ENCODE results near the gene TUBA4B. TPM values are rescaled to one million over a fixed set of nuclear protein-coding genes. Genes with fewer than 3 reads are reported as not detected.

The TUBA4B gene
- total RNA-seq, 1 donor from 2014 or later, result 3.5 TPM

- Histone ChIP-seq H3K27ac (no peak overlapping the region), H3K36me3 (peaks cover 57% of the 10 kb centered on the region), H3K27me3 (ENCODE audit: low read depth) (no peaks in the 10 kb centered on the region), H3K4me1 (peaks cover 25% of the 10 kb centered on the region), H3K4me3 (no peak overlapping the region), H3K9me3 (no peaks in the 10 kb centered on the region)
- TF ChIP-seq CTCF (IDR thresholded peaks at IDR 0.05), result no peak
- DNase-seq, result no peak
- intact Hi-C loops (cut with DNase I), result no loop called here
- ATAC-seq, result no peak
Observed at GRCh38 chr2:219281588-219281987, 28.5 kb downstream of the TUBA4B start.

GRCh38 chr2:219282375-219282774, 29.3 kb downstream of the TUBA4B start:
- H3K4me1 ChIP-seq, result peaks cover 25% of the 10 kb centered on the region
- ATAC-seq, result no peak
- H3K27ac ChIP-seq, result no peak overlapping the region
- TF ChIP-seq CTCF (IDR thresholded peaks at IDR 0.05), result no peak
- intact Hi-C loops (cut with DNase I), result no loop called here
- no peak for DNase-seq
- H3K27me3 ChIP-seq (ENCODE audit: low read depth), result no peaks in the 10 kb centered on the region
- H3K36me3 ChIP-seq, result peaks cover 61% of the 10 kb centered on the region
- no peak overlapping the region for H3K4me3 ChIP-seq
- no peaks in the 10 kb centered on the region for H3K9me3 ChIP-seq

GRCh38 chr2:219282943-219283581, 30.0 kb downstream of the TUBA4B start:
- H3K4me3 ChIP-seq, result no peak overlapping the region
- H3K4me1 ChIP-seq, result peaks cover 19% of the 10 kb centered on the region
- H3K27ac ChIP-seq, result no peak overlapping the region
- no peak for TF ChIP-seq CTCF (IDR thresholded peaks at IDR 0.05)
- ATAC-seq (no peak), DNase-seq (no peak)
- intact Hi-C loops (cut with DNase I), result no loop called here
- no peaks in the 10 kb centered on the region for H3K9me3 ChIP-seq
- H3K36me3 ChIP-seq, result peaks cover 61% of the 10 kb centered on the region
- no peaks in the 10 kb centered on the region for H3K27me3 ChIP-seq (ENCODE audit: low read depth)

DNA sequence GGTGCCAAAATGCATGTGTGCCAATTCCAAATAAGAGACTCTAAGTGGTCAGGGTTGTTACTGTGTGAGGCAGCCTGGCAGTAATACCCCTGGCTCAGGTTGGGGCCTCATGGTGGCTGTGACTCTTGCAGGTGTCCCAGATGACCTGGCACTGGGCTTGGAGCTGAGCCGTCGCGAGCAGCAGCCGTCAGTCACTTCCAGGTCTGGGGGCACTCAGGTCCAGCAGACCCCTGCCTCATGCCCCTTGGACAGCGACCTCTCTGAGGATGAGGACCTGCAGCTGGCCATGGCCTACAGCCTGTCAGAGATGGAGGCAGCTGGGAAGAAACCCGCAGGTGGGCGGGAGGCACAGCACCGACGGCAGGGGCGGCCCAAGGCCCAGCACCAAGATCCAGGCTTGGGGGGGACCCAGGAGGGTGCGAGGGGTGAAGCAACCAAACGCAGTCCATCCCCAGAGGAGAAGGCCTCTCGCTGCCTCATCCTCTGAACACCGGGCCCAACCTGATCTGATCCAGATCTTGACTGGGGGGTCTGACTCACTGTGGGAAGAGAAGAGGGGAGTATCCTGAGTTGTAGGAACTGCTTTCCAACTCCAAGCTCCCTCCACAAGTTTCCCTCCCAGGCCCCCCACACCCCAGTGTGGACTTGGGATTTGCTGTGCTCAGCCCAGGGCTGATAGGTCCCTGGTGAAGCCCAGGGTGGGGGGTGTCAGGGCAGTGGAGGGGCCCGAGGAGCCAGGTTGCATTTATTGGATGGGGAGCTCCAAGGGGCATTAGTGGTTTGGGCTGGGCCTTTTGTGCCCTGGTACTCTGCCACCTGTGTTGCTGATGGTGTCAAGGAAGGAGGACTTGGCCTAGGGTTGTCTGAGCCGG, 31.7 kb downstream of the TUBA4B start:
- Histone ChIP-seq H3K27ac (no peak overlapping the region), H3K27me3 (ENCODE audit: low read depth) (no peaks in the 10 kb centered on the region), H3K4me3 (no peak overlapping the region), H3K4me1 (peaks cover 16% of the 10 kb centered on the region), H3K9me3 (no peaks in the 10 kb centered on the region), H3K36me3 (peaks cover 61% of the 10 kb centered on the region)
- no peak for TF ChIP-seq CTCF (IDR thresholded peaks at IDR 0.05)
- intact Hi-C loops (cut with DNase I), result no loop called here
- no peak for ATAC-seq
- no peak for DNase-seq

GRCh38 chr2:219285373-219285735, 32.3 kb downstream of the TUBA4B start:
- Histone ChIP-seq H3K9me3 (no peaks in the 10 kb centered on the region), H3K4me1 (peaks cover 11% of the 10 kb centered on the region), H3K27ac (no peak overlapping the region), H3K27me3 (ENCODE audit: low read depth) (no peaks in the 10 kb centered on the region), H3K4me3 (no peak overlapping the region), H3K36me3 (peaks cover 61% of the 10 kb centered on the region)
- TF ChIP-seq CTCF (IDR thresholded peaks at IDR 0.05), result no peak
- intact Hi-C loops (cut with DNase I), result no loop called here
- no peak for DNase-seq
- ATAC-seq, result no peak
